ENCODE results near the gene COL11A1. TPM values are rescaled to one million over a fixed set of nuclear protein-coding genes. Genes with fewer than 3 reads are reported as not detected.

COL11A1 gene
- total and polyA plus RNA-seq, 9 of the 15 experiments (the other 6 are each of a cell fraction or from before 2014, with no cell fraction given) = 0.07 TPM; not detected in 8

- POLR2A ChIA-PET = no interaction called here
- CTCF ChIA-PET (ENCODE audit: low intra/inter-chr PET ratio) = no interaction called here
- Histone ChIP-seq H3K27ac (ENCODE audit: extremely low read depth, low read depth, low read length) (no peak overlapping the region), H3K4me1 (replicated peaks in 1 of 2; ENCODE audit: control insufficient read depth in 2 of 2, insufficient read depth in 2 of 2, low read length in 2 of 2) (no peaks in the 10 kb centered on the region), H3K9me1 (ENCODE audit: control insufficient read depth, insufficient read depth, low read length) (no peaks in the 10 kb centered on the region), H3K4me2 (ENCODE audit: insufficient read depth, low read length) (no peak overlapping the region), H3K36me3 (ENCODE audit: control insufficient read depth, insufficient read depth, low read length) (no peaks in the 10 kb centered on the region), H3K27me3 (ENCODE audit: control insufficient read depth in 2 of 2, insufficient read depth in 2 of 2, low read length in 2 of 2) (no peaks in the 10 kb centered on the region), H3K4me3 (no peak overlapping the region), H4K20me1 (replicated peaks; ENCODE audit: control insufficient read depth, insufficient read depth, low read length) (no peaks in the 10 kb centered on the region), H3K9me3 (replicated peaks; ENCODE audit: control insufficient read depth, insufficient read depth, low read depth, low read length) (no peaks in the 10 kb centered on the region), H2AFZ (ENCODE audit: low read depth, low read length) (no peak overlapping the region), H3K9ac (ENCODE audit: insufficient read depth in 1 of 2, low read depth in 2 of 2, low read length in 2 of 2) (no peak overlapping the region), H3K79me2 (ENCODE audit: control insufficient read depth, insufficient read depth, low read length) (no peaks in the 10 kb centered on the region)
- no peak for DNase-seq (ENCODE audit: extremely low read depth in 1 of 4, low spot score in 3 of 4)
- no peak for FAIRE-seq
- 0% methylated on average over 1 of the region's 1 CpG for WGBS (ENCODE audit: insufficient coverage, low coverage, missing lambda C conversion rate)
- in situ Hi-C loops (cut with MboI) (no loop called here), intact Hi-C loops (cut with micrococcal nuclease) (no loop called here)
- no peak for ATAC-seq
- BruUV-seq (replicated peaks) = no TSS peak
- TF ChIP-seq ATF7 (IDR thresholded peaks at IDR 0.05) (no peak), NFIC (IDR thresholded peaks at IDR 0.05) (no peak), YBX1 (IDR thresholded peaks at IDR 0.05) (no peak), CLOCK (CRISPR knock-in tag; IDR thresholded peaks at IDR 0.05; ENCODE audit: borderline replicate concordance) (no peak), CBX1 (IDR thresholded peaks at IDR 0.05; ENCODE audit: low read depth) (no peak), SMAD2 (IDR thresholded peaks at IDR 0.05; ENCODE audit: low read depth, low read length) (no peak), ILK (tag; IDR thresholded peaks at IDR 0.05; ENCODE audit: borderline replicate concordance, low read depth) (no peak), IRF1 (CRISPR knock-in tag; IDR thresholded peaks at IDR 0.05; ENCODE audit: borderline replicate concordance) (no peak), ZNF586 (CRISPR knock-in tag; conservative IDR thresholded peaks at IDR 0.05) (no peak), MEF2D (tag; conservative IDR thresholded peaks at IDR 0.05; ENCODE audit: low read depth) (no peak), RBM14 (IDR thresholded peaks at IDR 0.05; ENCODE audit: borderline replicate concordance, insufficient read depth, low read depth, low read length) (no peak), ZNF239 (CRISPR knock-in tag; IDR thresholded peaks at IDR 0.05) (no peak), FOXP1 (CRISPR knock-in tag; IDR thresholded peaks at IDR 0.05) (no peak), CREB1 (IDR thresholded peaks at IDR 0.05) (no peak), CREB1 (CRISPR knock-in tag; IDR thresholded peaks at IDR 0.05) (no peak), ZZZ3 (IDR thresholded peaks at IDR 0.05) (no peak), DLX4 (CRISPR knock-in tag; IDR thresholded peaks at IDR 0.05) (no peak), MYBL2 (IDR thresholded peaks at IDR 0.05; ENCODE audit: low read depth) (no peak), MYBL2 (CRISPR knock-in tag; IDR thresholded peaks at IDR 0.05; ENCODE audit: borderline replicate concordance) (no peak)
These were observed 188.7 kb downstream of the COL11A1 start for GRCh38 chr1:102919659-102920058.
